ENCODE results near the gene PPP4R4. TPM values are rescaled to one million over a fixed set of nuclear protein-coding genes. Genes with fewer than 3 reads are reported as not detected.
"Not testable (repeated sequence)": the region's sequence is repeated elsewhere in the genome, so short reads cannot be mapped to it uniquely, and the experiment has no call there.

Gene PPP4R4
- total and polyA plus RNA-seq, 11 donors: 0.06 to 1.0 (median 0.40) TPM; not detected in 6

DNA sequence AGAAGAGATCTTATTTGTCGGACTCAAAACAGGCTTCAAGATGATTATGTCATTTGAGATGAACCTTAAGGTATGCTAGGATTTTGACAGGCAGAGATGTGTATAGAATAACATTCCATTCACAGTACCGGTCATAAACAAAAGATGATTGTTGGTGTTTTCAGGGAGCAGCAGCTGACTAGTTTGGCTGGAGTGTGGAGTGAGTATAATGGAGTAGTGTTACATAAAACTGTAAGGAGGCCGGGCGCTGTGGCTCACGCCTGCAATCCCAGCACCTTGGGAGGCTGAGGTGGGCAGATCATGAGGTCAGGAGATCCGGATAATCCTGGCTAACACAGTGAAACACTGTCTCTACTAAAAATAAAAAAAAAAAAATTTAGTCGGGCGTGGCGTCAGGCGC lies 95.0 kb downstream of the PPP4R4 start:
- ATAC-seq: no peak
- no peaks in the 10 kb centered on the region for H3K4me1 ChIP-seq
- TF ChIP-seq POLR2A (IDR thresholded peaks at IDR 0.05): no peak
- TF ChIP-seq, protein P1, sequence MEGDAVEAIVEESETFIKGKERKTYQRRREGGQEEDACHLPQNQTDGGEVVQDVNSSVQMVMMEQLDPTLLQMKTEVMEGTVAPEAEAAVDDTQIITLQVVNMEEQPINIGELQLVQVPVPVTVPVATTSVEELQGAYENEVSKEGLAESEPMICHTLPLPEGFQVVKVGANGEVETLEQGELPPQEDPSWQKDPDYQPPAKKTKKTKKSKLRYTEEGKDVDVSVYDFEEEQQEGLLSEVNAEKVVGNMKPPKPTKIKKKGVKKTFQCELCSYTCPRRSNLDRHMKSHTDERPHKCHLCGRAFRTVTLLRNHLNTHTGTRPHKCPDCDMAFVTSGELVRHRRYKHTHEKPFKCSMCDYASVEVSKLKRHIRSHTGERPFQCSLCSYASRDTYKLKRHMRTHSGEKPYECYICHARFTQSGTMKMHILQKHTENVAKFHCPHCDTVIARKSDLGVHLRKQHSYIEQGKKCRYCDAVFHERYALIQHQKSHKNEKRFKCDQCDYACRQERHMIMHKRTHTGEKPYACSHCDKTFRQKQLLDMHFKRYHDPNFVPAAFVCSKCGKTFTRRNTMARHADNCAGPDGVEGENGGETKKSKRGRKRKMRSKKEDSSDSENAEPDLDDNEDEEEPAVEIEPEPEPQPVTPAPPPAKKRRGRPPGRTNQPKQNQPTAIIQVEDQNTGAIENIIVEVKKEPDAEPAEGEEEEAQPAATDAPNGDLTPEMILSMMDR (IDR thresholded peaks at IDR 0.05): no peak
- H3K27me3 ChIP-seq: peaks cover 0 to 8% (median 0%) of the 10 kb centered on the region in 9 donors
- H3K36me3 ChIP-seq: no peaks in the 10 kb centered on the region
- H3K27ac ChIP-seq: no peak overlapping the region
- no peaks in the 10 kb centered on the region for H3K9me3 ChIP-seq
- no peak for DNase-seq
- intact Hi-C loops (cut with DNase I): no loop called here
- WGBS, 4 donors: 65 to 76% (median 69%) methylated on average over 10 of the region's 10 CpGs
- no peak overlapping the region for H3K4me3 ChIP-seq

DNA sequence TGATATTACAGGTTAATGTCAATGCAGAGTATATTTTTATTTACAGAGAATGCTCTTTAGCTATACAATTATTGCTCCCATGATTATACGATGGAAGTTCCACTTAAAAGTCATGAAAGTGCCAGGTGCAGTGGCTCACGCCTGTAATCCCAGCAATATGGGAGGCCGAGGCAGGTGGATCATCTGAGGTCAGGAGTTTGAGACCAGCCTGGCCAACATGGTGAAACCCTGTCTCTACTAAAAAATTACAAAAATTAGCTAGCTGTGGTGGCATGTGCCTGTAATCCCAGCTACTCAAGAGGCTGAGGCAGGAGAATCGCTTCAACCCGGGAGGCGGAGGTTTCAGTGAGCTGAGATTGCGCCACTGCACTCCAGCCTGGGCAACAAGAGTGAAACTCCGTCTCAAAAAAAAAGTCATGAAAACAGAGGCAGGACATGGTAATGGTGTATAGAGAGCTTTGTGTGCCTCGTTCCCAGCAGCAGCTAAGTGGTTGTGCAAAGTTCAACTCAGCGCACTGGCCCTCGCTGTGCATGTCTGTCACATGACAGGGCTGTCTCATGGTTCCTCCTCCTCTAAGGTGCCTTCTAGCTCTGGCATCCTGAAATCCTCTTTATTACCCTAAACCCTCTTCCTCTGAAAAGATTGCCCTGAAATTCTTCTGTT lies 102.9 kb downstream of the PPP4R4 start:
- H3K4me3 ChIP-seq; ATAC-seq; H3K27me3 ChIP-seq; H3K36me3 ChIP-seq; H3K27ac ChIP-seq; intact Hi-C loops (cut with DNase I); H3K9me3 ChIP-seq; H3K4me1 ChIP-seq; DNase-seq: not testable (repeated sequence)
- 77 to 91% (median 83%) methylated on average over 11 of the region's 11 CpGs for WGBS, 4 donors

DNA sequence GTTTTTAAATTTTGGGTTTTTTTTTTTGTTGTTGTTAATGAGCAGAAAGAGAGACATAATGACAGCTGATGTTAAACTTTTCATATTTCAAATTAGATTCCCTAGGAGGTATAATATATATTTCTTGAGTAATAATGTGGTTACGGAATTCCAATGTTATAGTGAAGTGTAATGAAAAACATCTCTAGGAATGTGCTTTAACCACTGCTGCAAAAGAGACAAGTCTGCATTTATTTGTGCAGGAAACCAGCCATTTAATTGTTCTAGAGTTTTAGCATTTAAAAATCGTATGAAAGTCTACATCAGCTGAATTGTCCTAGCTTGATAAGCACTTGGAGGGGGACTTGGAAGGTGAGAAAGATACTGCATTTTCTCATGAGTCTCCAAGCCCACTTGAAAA lies 104.6 kb downstream of the PPP4R4 start:
- DNase-seq (no peak), ATAC-seq (no peak)
- intact Hi-C loops (cut with DNase I): no loop called here
- Histone ChIP-seq H3K27ac (no peak overlapping the region), H3K27me3 (peaks cover 0 to 6% (median 0%) of the 10 kb centered on the region in 9 donors), H3K4me1 (no peaks in the 10 kb centered on the region), H3K36me3 (no peaks in the 10 kb centered on the region), H3K4me3 (no peak overlapping the region), H3K9me3 (no peaks in the 10 kb centered on the region)
- WGBS, 4 donors: 66 to 75% (median 70%) methylated on average over 2 of the region's 2 CpGs
- TF ChIP-seq, protein P1 (IDR thresholded peaks at IDR 0.05): no peak
- TF ChIP-seq POLR2A (IDR thresholded peaks at IDR 0.05): no peak

DNA sequence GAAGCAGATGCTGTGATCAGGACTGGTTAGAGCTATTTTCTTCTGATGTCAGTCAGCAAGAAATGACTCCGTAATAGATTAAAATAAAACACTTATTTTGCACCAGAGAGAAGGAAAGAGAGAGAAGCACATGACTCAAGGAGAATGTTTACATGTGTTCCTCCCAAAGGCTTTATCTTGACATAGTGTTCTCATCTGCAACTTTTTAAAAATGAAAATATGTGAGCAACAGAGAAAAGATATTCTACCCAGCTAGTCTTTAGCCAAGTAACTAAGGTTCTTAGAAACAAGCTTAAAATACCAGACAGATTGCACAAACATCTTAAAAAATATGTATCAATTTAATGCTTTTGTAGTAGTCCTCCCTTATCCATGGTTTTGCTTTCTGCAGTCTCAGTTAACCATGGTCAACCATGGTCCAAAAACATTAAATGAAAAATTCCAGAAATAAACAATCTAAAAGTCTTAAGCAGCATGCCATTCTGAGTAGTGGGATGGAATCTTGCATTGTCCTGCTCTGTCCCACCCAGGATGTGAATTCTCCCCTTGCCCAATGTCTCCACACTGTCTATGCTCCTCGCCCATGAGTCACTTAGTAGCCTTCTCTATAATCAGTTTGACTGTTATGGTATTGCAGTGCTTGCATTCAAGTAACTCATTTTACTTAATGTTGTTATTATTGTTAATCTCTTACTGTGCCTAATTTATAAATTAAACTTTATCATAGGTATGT lies 109.0 kb downstream of the PPP4R4 start:
- TF ChIP-seq, protein P1 (IDR thresholded peaks at IDR 0.05): no peak
- TF ChIP-seq POLR2A (IDR thresholded peaks at IDR 0.05): no peak
- ATAC-seq: no peak
- no peaks in the 10 kb centered on the region for H3K4me1 ChIP-seq
- H3K27me3 ChIP-seq: no peaks in the 10 kb centered on the region
- WGBS, 4 donors: 82 to 86% (median 85%) methylated on average over 2 of the region's 2 CpGs
- intact Hi-C loops (cut with DNase I): no loop called here
- no peak overlapping the region for H3K4me3 ChIP-seq
- DNase-seq: no peak
- no peaks in the 10 kb centered on the region for H3K9me3 ChIP-seq
- H3K27ac ChIP-seq: no peak overlapping the region
- H3K36me3 ChIP-seq: no peaks in the 10 kb centered on the region
